IMR-90 (cell line): ENCODE data around the gene GATAD2A. TPM values are rescaled to one million over a fixed set of nuclear protein-coding genes. Genes with fewer than 3 reads are reported as not detected.

Source experiments
- ATAC-seq: fragments of 200-7000 bp; cut with Tn5 transposase; 2 replicates; pipeline ENCODE4 v1.9.1; 2020; ENCODE audit warnings: low read depth, mild to moderate bottlenecking, moderate library complexity
- BruUV-seq: library from RNA; stranded (reverse); fragments of 400-500 nt; replicated peaks from 2 replicates; lab custom pipeline; 2021; lab: Mats Ljungman, UMichigan
- CTCF ChIA-PET: fragments of 300-600 bp; formaldehyde crosslinking; extraction: SDS; loops from one replicate; lab custom pipeline; 2021; ENCODE audit warnings: antibody characterized with exemption; lab: Yijun Ruan, JAX
- POLR2A ChIA-PET: fragments of 300-600 bp; sonication (Branson Sonifier 250); formaldehyde crosslinking; loops from one replicate; lab custom pipeline; 2022; ENCODE audit warnings: antibody characterized with exemption; ENCODE audit not compliant: unreplicated experiment; lab: Charles Lee
- DNase-seq: peaks from one replicate; pipeline ENCODE4 v3.0.0; 2013
- H2AFZ ChIP-seq: replicated peaks from 2 replicates; pipeline ENCODE3; 2013; ENCODE audit warnings: low read length, mild to moderate bottlenecking; ENCODE audit not compliant: poor library complexity
- H2AK5ac ChIP-seq: 2 replicates; pipeline ENCODE4 v1.6.1; 2013; ENCODE audit warnings: low read depth, low read length, inconsistent platforms
- H2AK9ac ChIP-seq: replicated peaks from 2 replicates; pipeline ENCODE3; 2013; ENCODE audit warnings: mild to moderate bottlenecking, low read depth, low read length, moderate library complexity; ENCODE audit not compliant: poor library complexity
- H2BK120ac ChIP-seq: 2 replicates; pipeline ENCODE4 v1.6.1; 2013; ENCODE audit warnings: low read depth, low read length, inconsistent platforms
- H2BK15ac ChIP-seq: 3 replicates; pipeline ENCODE4 v1.6.1; 2013; ENCODE audit warnings: low read depth, low read length, inconsistent platforms
- H2BK20ac ChIP-seq: 2 replicates; pipeline ENCODE4 v1.6.1; 2013; ENCODE audit warnings: low read depth, mild to moderate bottlenecking, inconsistent platforms, low read length, moderate library complexity
- H2BK5ac ChIP-seq: 2 replicates; pipeline ENCODE4 v1.6.1; 2013; ENCODE audit warnings: mild to moderate bottlenecking, low read depth, low read length, inconsistent platforms; ENCODE audit not compliant: poor library complexity, severe bottlenecking
- H3K14ac ChIP-seq: replicated peaks from 2 replicates; pipeline ENCODE4 v1.6.1; 2013; ENCODE audit warnings: low read depth, low read length, inconsistent platforms
- H3K18ac ChIP-seq: 2 replicates; pipeline ENCODE4 v1.6.1; 2013; ENCODE audit warnings: low read depth, low read length, control low read depth
- H3K23ac ChIP-seq: 2 replicates; pipeline ENCODE4 v1.6.1; 2013; ENCODE audit warnings: low read depth, low read length, inconsistent platforms
- H3K27ac ChIP-seq: 2 replicates; pipeline ENCODE4 v1.5.1; 2013; ENCODE audit warnings: mild to moderate bottlenecking, control low read depth, low read length; ENCODE audit not compliant: insufficient read depth
- H3K27me3 ChIP-seq: 2 replicates; pipeline ENCODE4 v1.6.1; 2013; ENCODE audit warnings: low read length; ENCODE audit not compliant: control insufficient read depth, insufficient read depth
- H3K36me3 ChIP-seq: 2 replicates; pipeline ENCODE4 v1.6.1; 2013; ENCODE audit warnings: low read length, mixed read lengths; ENCODE audit not compliant: control insufficient read depth, insufficient read depth
- H3K4ac ChIP-seq: 2 replicates; pipeline ENCODE4 v1.6.1; 2013; ENCODE audit warnings: low read depth, low read length, inconsistent platforms
- H3K4me1 ChIP-seq: 2 replicates; pipeline ENCODE4 v1.6.1; 2013; ENCODE audit warnings: low read length, mixed read lengths; ENCODE audit not compliant: control insufficient read depth, insufficient read depth
- H3K4me2 ChIP-seq: 2 replicates; pipeline ENCODE4 v1.6.1; 2013; ENCODE audit warnings: low read depth, mild to moderate bottlenecking, control low read depth, low read length, moderate library complexity
- H3K4me3 ChIP-seq: 2 replicates; pipeline ENCODE4 v1.5.1; 2013; ENCODE audit warnings: low read depth, mild to moderate bottlenecking, control low read depth, low read length, moderate library complexity; ENCODE audit not compliant: insufficient read depth
- H3K56ac ChIP-seq: 2 replicates; pipeline ENCODE4 v1.6.1; 2013; ENCODE audit warnings: low read length, inconsistent platforms; ENCODE audit not compliant: insufficient read depth; ENCODE audit errors: extremely low read depth
- H3K79me1 ChIP-seq, 2 experiments: 2 replicates each; pipeline ENCODE4 v1.6.1; 2013; ENCODE audit warnings: low read length in 2 of 2, inconsistent platforms in 1 of 2, low read depth in 1 of 2
- H3K9ac ChIP-seq: 2 replicates; pipeline ENCODE4 v1.6.1; 2013; ENCODE audit warnings: low read depth, low read length, control low read depth
- H3K9me1 ChIP-seq: 2 replicates; pipeline ENCODE4 v1.6.1; 2013; ENCODE audit warnings: low read length, inconsistent platforms; ENCODE audit not compliant: insufficient read depth
- H3K9me3 ChIP-seq: 2 replicates; pipeline ENCODE4 v1.6.1; 2013; ENCODE audit warnings: low read length; ENCODE audit not compliant: control insufficient read depth, insufficient read depth
- H4K20me1 ChIP-seq: 2 replicates; pipeline ENCODE4 v1.6.1; 2013; ENCODE audit warnings: low read length, inconsistent platforms; ENCODE audit not compliant: insufficient read depth
- H4K5ac ChIP-seq: 2 replicates; pipeline ENCODE4 v1.6.1; 2013; ENCODE audit warnings: mild to moderate bottlenecking, low read depth, low read length, control low read depth
- H4K8ac ChIP-seq, 2 experiments: 2 replicates each; pipeline ENCODE4 v1.6.1; 2013; ENCODE audit warnings: low read depth in 2 of 2, low read length in 2 of 2, control low read depth in 1 of 2, inconsistent platforms in 1 of 2
- H4K91ac ChIP-seq: 2 replicates; pipeline ENCODE4 v1.6.1; 2013; ENCODE audit warnings: low read depth, low read length, inconsistent platforms; ENCODE audit not compliant: insufficient read depth
- FOS ChIP-seq: fragments of 150-350 bp; IDR thresholded peaks from 2 replicates; pipeline ENCODE4 v1.6.1; 2016; ENCODE audit warnings: low read depth, low read length
- MAZ ChIP-seq: IDR thresholded peaks from 2 replicates; pipeline ENCODE4 v1.6.1; 2012; ENCODE audit warnings: low read depth, mild to moderate bottlenecking, low read length, improper control_type of control experiment, moderate library complexity, borderline replicate concordance
- MXI1 ChIP-seq: IDR thresholded peaks from 2 replicates; pipeline ENCODE4 v1.6.1; 2012; ENCODE audit warnings: low read depth, mild to moderate bottlenecking, low read length, moderate library complexity, borderline replicate concordance
- NFE2L2 ChIP-seq: fragments of 150-350 bp; IDR thresholded peaks from 2 replicates; pipeline ENCODE4 v1.6.1; 2016; ENCODE audit warnings: low read depth, mild to moderate bottlenecking, low read length
- POLR2A ChIP-seq: IDR thresholded peaks from 2 replicates; pipeline ENCODE4 v1.6.1; 2012; ENCODE audit warnings: mild to moderate bottlenecking, low read depth, low read length
- RAD21 ChIP-seq: IDR thresholded peaks from 2 replicates; pipeline ENCODE4 v1.6.1; 2012; ENCODE audit warnings: low read length, improper control_type of control experiment
- RCOR1 ChIP-seq: IDR thresholded peaks from 2 replicates; pipeline ENCODE4 v1.6.1; 2012; ENCODE audit warnings: mild to moderate bottlenecking, low read length, improper control_type of control experiment; ENCODE audit not compliant: insufficient replicate concordance
- SMC3 ChIP-seq: fragments of 150-350 bp; IDR thresholded peaks from 2 replicates; pipeline ENCODE4 v1.6.1; 2016; ENCODE audit warnings: low read depth, mild to moderate bottlenecking, antibody characterized with exemption, low read length, moderate library complexity
- WGBS, 2 experiments: methylation state at CpG; one replicate each; pipeline versions ENCODE4 v1.1.5 to v1.1.7; 2013; ENCODE audit warnings: missing lambda C conversion rate in 2 of 2; ENCODE audit not compliant: insufficient read length in 1 of 2; ENCODE audit errors: extremely low coverage in 2 of 2; 5-methylcytosine and 5-hydroxymethylcytosine counted together
- dilution Hi-C: fragments of 300-500 bp; cut with HindIII; formaldehyde crosslinking; loops from one replicate; pipeline ENCODE4 v1.14.3; 2018; ENCODE audit warnings: low sequenced_read_pairs; ENCODE audit not compliant: unreplicated experiment
- in situ Hi-C: fragments of 300-500 bp; cut with MboI; formaldehyde crosslinking; loops from 3 replicates; pipeline ENCODE4 v1.14.3; 2019; ENCODE audit warnings: low sequenced_read_pairs, inconsistent platforms, mixed read lengths
- intact Hi-C: fragments of 100-400 bp; cut with micrococcal nuclease; formaldehyde crosslinking; loops from 2 replicates; pipeline ENCODE4 v1.10.0; 2022
- polyA plus RNA-seq, 3 experiments: library from polyadenylated mRNA; depleted of rRNA; stranded (reverse); fragments of >200 nt; gene quantifications; 2 replicates each; pipeline ENCODE4 v1.2.3, GENCODE V29; 2012; ENCODE audit warnings: low replicate concordance in 1 of 3
- total RNA-seq: library from RNA; depleted of rRNA; stranded (reverse); fragments of >200 nt; gene quantifications from 2 replicates; pipeline ENCODE4 v1.2.3, GENCODE V29; 2012
- TF ChIP-seq, protein P1 (sequence below): fragments of 150-350 bp; IDR thresholded peaks from 2 replicates; pipeline ENCODE4 v1.6.1; 2017; ENCODE audit warnings: mild to moderate bottlenecking, antibody characterized with exemption, low read length, low read depth
- TF ChIP-seq, protein P2 (sequence below): conservative IDR thresholded peaks from 2 replicates; pipeline ENCODE4 v1.5.1; 2012; ENCODE audit warnings: mild to moderate bottlenecking, low read depth, low read length, improper control_type of control experiment

GATAD2A gene
- total and polyA plus RNA-seq, 2 of the 4 experiments (the other 2 are of a cell fraction) = 23.5 to 33.2 TPM

DNA sequence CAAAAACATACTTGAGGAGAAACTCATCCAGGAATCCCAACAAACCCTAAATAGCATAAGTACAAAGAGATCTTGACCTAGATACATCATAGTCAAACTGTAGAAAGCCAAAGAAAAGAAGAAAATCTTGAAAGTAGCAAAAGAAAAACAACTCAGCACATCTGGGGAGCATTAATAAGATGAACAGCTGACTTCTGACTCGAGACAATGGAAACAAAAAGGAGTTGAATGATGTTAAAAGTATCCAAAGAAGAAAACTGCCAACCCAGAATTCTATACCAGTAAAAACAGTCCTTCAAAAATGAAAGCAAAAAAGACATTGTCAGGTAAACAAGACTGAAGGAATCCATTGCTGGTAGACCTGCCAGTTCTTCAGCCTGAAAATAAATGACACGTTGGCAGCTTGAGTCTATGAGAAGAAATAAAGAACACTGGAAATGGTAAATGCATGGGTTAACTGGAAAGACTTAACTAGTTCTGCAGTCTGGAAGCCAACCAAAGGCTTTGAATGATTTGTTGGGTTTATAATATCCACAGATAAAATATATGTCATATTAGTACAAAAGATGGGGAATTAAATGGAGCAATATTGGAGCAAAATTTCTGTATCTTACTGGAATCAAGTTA lies 63.1 kb downstream of the GATAD2A start:
- Histone ChIP-seq H2AFZ (no peak overlapping the region), H2BK120ac (no peak overlapping the region), H3K4me3 (no peak overlapping the region), H3K9ac (no peak overlapping the region), H3K18ac (no peak overlapping the region), H2BK15ac (no peak overlapping the region), H3K9me3 (peaks cover 10% of the 10 kb centered on the region), H4K8ac (no peak overlapping the region), H4K5ac (no peak overlapping the region), H3K23ac (no peak overlapping the region), H4K20me1 (peaks cover 33% of the 10 kb centered on the region), H2AK9ac (no peak overlapping the region), H3K14ac (no peak overlapping the region), H2BK20ac (no peak overlapping the region), H3K27me3 (no peaks in the 10 kb centered on the region), H3K9me1 (peaks cover 24% of the 10 kb centered on the region), H2AK5ac (no peak overlapping the region), H3K36me3 (peaks cover 30% of the 10 kb centered on the region), H3K4me2 (no peak overlapping the region), H3K56ac (no peak overlapping the region), H3K79me1 (peaks cover 37 to 70% of the 10 kb centered on the region in 2 experiments), H3K27ac (no peak overlapping the region), H2BK5ac (no peak overlapping the region), H4K91ac (no peak overlapping the region), H3K4ac (no peak overlapping the region), H3K4me1 (peaks cover 12% of the 10 kb centered on the region)
- in situ Hi-C loops (no loop called here), intact Hi-C loops (no loop called here), dilution Hi-C loops (no loop called here)
- BruUV-seq = TSS peak; percentile 14
- DNase-seq (no peak), ATAC-seq (no peak)
- POLR2A ChIA-PET = no interaction called here
- TF ChIP-seq SMC3 (no peak), MXI1 (no peak), POLR2A (no peak), RCOR1 (no peak), NFE2L2 (no peak), FOS (no peak), RAD21 (no peak), MAZ (no peak)
- TF ChIP-seq, protein P1, sequence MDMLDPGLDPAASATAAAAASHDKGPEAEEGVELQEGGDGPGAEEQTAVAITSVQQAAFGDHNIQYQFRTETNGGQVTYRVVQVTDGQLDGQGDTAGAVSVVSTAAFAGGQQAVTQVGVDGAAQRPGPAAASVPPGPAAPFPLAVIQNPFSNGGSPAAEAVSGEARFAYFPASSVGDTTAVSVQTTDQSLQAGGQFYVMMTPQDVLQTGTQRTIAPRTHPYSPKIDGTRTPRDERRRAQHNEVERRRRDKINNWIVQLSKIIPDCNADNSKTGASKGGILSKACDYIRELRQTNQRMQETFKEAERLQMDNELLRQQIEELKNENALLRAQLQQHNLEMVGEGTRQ = no peak
- TF ChIP-seq, protein P2, sequence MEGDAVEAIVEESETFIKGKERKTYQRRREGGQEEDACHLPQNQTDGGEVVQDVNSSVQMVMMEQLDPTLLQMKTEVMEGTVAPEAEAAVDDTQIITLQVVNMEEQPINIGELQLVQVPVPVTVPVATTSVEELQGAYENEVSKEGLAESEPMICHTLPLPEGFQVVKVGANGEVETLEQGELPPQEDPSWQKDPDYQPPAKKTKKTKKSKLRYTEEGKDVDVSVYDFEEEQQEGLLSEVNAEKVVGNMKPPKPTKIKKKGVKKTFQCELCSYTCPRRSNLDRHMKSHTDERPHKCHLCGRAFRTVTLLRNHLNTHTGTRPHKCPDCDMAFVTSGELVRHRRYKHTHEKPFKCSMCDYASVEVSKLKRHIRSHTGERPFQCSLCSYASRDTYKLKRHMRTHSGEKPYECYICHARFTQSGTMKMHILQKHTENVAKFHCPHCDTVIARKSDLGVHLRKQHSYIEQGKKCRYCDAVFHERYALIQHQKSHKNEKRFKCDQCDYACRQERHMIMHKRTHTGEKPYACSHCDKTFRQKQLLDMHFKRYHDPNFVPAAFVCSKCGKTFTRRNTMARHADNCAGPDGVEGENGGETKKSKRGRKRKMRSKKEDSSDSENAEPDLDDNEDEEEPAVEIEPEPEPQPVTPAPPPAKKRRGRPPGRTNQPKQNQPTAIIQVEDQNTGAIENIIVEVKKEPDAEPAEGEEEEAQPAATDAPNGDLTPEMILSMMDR = no peak
- CTCF ChIA-PET = no interaction called here
- WGBS, 2 experiments = 100% methylated on average over 1 of the region's 2 CpGs; no CpG with 5 or more reads in 1 of the 2 experiments
